GM19328 (cell line): ENCODE measurements around the gene INA.

ENCODE experiments used
- ATAC-seq: cut with Tn5 transposase; IDR thresholded peaks from one replicate; pipeline ENCODE4 v1.9.1; 2021; ENCODE audit warnings: mild to moderate bottlenecking, moderate library complexity; ENCODE audit not compliant: unreplicated experiment

The INA gene

DNA sequence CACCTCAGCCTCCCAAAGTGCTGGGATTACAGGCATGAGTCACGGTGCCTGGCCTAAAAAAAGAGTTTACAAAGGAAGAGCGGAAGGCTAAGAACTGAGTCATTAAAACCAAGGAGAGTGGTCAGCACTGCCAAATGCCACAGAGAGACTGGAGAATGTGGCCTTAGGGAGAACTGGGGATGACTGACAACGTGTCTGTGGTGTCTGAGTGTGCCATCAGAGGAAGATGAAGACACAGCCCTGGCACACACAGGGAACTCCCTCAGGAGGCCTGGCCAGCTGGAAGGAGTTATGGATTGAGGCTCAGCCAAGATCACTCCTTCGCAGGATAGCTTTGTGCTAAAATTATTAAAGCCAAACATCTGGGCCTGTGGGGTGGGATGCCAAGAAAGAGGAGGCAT lies 3.9 kb upstream of the INA start:
- no peak for ATAC-seq

DNA sequence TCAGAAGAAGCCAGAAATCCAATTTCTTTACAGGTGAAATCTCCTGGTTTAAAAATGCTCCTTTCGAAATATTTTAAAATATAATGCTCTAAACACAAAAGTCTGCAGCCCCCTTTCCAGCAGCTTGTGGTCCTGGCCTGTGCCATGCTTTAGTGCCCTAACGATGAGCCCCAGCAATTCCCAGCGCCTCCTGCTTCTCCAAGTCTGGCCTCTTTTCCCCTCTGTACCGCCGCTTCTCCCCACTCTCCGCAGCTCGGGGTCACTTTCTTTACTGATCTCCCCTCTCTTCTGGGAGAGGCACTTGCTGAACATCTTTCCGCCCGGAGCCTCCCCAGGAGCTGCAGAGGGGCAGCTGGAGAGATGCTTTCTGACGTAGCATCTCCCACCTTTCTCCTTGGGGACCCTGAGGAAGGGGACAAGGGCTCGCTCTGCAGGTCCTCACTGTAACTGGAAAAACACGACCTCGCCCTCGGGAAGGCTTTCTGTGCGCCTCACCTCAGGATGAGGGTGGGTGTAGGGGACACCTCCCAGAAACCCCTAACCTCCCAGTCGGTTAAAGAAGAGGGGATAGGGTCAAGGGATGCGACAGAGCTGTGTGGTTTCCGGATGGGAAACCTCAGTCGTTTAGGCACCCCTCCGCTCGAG lies 565 bp upstream of the INA start:
- ATAC-seq = no peak

- no peak for ATAC-seq
These were observed 987 bp downstream of the INA start for GRCh38 chr10:103277713-103278536.

DNA sequence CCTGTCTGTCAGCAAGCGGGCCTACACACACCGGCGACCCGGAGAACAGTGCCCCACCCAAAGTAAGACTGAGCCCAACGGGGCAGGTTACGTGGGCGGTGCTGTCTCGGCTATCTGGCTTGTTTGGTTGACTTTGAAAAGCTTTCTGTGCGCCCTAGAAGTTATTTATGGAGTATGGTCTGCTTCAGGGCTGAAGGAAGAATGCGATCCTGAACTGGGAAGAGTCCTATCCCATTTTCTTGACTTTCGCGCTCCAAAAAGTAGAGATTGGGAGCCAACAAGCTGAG lies 1.5 kb downstream of the INA start:
- ATAC-seq = no peak

DNA sequence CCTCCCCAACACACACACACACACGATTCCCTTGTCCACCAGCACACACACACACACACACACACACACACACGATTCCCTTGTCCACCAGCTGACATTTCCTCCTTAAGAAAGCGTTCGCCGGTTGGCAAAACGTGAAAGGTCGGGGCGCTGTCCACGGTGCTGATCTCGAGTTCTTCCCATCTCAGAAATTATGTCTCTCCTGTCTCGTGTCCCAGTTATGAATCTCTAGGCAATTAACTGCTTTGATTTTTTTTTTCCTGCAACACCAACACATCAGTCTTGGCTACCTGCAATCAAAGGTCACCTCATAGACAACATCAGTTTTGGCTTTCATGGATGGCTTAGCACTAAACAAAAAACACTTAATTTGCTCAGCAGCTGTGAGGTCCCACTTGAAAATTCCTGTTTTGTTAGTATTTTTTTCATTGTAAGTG lies 1.9 kb downstream of the INA start:
- ATAC-seq = no peak

DNA sequence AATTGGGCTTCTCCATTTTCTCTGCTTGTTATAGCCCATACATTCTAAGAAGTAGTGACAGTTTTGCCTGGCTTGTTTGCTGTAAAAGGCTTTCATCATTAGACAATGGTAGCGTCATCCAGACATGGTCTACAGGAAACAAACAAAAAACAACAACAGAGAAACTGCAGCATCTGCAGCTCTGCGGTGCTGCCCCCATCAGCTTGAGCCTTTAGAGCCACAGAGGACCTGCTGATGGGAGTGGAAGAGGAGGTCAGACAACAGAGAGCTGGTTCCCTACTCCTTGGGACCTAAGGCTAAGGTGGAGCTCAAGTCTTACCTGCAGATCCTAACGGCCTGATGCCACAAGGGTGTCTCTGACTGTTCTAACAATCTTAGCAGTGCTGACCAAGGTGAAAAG lies 3.1 kb downstream of the INA start:
- ATAC-seq = no peak

DNA sequence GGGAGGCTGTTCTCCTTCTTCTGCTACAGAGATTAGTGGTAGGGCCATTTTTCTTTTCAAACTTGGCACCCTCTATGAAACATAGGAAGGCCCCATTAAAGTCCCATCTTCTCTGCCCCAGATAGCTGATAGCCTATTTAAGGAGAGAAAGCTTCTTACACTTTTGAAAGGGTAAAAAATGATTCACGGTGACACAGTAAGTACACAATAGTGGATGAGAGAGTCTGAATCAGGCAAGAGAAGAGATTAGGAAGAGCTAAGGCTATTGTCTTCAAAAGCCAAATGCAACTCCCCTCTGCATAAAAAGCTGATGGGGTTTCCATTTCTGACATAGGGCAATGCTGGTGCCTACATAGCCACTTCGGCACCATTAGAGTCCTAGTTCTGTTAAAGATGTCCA lies 3.6 kb downstream of the INA start:
- no peak for ATAC-seq

GRCh38 chr10:103281753-103282152 lies 4.8 kb downstream of the INA start:
- ATAC-seq = no peak

DNA sequence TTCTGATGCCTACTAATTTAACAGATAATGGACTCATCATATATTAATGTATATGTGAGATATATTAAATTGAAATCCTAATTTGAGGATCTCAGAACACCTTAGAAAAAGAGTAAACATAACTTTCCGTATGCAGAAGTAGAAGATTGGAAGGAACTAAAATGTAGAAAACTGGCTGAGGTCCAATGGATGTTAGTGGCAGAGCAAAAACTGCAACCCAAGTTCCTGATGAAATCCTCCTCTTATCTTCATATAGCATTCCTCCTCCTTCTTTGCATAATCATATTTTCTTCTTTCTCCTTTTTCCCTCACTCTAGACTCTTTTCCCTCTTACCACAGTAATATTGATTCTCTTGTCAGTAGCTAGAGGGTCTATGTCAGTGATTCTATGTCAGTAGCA lies 6.0 kb downstream of the INA start:
- no peak for ATAC-seq

DNA sequence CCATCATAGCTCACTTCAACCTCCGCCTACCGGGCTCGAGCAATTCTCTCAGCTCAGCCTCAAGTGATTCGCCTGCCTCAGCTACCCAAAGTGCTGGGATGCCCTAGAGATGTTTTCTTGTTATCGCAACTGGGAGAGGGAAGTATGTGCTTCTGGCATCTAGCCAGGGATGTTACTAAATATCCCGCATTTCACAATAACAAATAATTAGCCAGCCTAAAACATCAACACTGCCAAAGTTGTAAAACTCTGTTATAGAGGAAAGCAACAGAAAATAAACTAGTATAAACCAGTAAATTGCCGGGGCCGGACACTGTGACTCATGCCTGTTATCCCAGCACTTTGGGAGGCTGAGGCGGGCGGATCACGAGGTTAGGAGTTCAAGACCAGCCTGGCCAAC lies 7.2 kb downstream of the INA start:
- ATAC-seq = no peak

DNA sequence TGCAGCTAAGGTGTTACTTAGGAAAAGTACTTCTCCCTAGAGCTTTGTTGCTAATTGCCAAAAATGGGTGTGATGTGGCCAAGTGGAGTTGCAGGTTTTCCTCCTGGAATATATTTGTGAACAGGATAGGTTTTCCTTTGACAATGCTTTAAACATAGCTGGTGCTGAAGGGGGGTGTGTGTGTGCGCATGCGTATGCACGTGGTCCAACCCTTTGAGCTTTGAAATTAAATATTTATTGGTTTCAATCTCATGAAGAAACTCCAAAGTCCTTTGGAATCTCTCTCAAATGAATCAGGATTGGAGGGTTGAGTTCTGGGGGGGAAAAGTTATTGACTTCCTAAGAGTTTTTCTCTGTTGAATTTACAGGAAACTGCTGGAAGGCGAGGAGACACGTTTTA lies 11.1 kb downstream of the INA start:
- no peak for ATAC-seq

GRCh38 chr10:103291588-103291987 lies 14.7 kb downstream of the INA start:
- no peak for ATAC-seq

DNA sequence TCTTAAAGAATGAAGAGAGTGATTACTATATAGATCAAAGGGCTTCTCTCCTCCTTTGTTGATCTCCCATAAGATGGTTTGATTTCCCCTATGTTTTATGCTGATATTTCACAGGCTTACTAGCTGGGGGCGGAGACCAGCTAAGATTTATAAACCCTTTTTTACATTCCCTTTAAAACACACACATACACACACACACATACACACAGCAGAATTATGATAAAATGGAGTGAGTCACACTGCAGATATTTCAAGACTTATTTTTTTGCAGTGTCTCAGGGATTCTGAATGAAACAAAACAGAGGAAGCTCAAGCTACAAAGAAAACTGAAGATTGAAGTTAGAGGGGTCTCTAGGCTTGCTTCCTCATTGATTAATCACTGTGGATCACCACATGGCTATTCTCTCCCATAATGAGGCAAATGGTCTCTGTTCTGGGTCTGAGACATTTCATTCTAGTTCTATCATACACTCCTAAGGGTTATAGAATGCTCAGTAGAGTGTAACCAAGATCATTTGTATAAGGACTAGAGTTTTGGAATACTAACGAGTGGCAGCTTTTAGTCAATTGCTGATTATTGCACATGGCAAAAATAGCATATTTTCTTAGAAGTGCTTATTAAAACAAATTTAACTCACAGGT lies 18.6 kb downstream of the INA start:
- no peak for ATAC-seq

GRCh38 chr10:103307594-103307993 lies 30.7 kb downstream of the INA start:
- ATAC-seq = no peak

GRCh38 chr10:103310197-103310596 lies 33.3 kb downstream of the INA start:
- ATAC-seq = no peak

DNA sequence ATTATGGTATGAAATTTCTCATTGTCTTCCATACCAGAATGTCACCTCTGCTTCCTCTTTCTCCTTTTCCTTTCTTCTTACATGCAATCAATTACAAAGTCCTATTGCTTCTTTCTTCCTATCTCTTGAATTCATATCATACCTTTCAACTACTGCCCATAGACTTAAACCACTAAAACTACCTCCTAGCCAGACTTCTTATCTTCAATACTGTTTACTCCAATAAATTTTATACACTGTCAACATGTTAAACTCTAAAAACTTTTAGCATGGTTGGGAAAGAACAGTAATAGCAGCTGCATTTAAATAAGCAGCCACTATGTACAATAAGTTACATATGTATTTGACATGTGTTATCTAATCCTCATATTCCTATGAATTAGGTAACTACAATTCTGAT lies 39.1 kb downstream of the INA start:
- no peak for ATAC-seq

- no peak for ATAC-seq
These were observed 51.0 kb downstream of the INA start for GRCh38 chr10:103327906-103328305.

DNA sequence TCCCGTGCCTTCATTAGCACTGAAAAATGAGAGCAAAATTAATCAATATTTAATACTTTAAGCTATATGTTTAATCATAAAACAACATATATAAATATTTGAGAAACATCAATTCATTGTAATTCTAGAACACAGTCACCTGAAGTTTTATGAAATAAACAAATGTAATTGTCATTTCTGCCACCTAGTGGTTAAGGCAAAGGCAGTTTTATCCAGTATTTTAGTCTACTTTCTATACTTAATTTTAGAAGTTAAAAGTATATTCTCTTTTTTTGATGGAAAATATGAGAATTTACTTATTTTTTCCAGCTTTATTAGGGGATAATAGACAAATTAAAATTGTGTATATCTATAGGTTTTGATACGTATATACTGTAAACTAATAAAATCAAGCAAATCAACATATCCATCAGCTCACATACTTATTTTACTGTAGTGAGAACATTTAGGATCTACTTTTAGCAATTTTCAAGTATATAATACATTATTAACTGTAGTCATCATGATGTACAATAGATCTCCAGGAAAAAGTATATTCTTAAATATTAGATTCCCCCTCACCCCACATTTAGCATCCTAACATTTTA lies 57.1 kb downstream of the INA start:
- ATAC-seq = no peak

DNA sequence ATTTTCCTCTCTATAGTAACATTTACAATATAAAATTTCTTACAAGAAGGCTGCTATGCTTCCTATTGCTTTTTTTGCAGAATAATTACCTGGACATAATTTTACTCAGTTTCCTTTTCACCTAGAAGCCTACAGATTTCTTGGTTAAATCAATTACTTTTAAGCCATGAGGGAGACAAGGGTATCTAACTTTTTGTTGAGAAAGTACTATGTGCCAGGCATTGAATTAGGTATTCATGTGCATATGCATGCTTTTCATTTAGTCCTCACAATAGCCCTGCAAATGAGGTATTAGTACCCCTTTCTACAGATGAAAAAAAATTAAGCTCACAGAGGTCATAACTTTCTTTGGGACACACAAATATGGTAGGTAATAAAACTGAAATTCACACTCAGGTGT lies 57.6 kb downstream of the INA start:
- no peak for ATAC-seq

DNA sequence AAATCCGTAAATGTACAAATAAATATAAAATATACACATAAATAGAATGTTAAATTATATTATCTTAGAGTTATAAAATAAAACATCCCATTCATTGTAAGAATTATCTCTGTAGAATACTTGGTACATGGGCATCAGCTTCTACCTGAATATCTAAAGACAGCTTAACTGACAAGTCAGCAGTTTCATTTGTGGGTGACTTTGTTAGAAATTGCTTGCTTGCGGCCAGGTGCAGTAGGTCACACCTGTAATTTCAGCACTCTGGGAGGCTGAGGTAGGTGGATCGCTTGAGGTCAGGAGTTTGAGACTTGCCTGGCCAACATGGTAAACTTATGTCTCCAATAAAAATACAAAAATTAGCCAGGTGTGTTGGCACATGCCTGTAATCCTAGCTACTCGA lies 59.4 kb downstream of the INA start:
- no peak for ATAC-seq
